ENCODE results near the gene OR2A25.
"Not testable (repeated sequence)": the region's sequence is repeated elsewhere in the genome, so short reads cannot be mapped to it uniquely, and the experiment has no call there.

OR2A25 gene, protein sequence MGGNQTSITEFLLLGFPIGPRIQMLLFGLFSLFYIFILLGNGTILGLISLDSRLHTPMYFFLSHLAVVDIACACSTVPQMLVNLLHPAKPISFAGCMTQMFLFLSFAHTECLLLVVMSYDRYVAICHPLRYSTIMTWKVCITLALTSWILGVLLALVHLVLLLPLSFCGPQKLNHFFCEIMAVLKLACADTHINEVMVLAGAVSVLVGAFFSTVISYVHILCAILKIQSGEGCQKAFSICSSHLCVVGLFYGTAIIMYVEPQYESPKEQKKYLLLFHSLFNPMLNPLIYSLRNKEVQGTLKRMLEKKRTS

DNA sequence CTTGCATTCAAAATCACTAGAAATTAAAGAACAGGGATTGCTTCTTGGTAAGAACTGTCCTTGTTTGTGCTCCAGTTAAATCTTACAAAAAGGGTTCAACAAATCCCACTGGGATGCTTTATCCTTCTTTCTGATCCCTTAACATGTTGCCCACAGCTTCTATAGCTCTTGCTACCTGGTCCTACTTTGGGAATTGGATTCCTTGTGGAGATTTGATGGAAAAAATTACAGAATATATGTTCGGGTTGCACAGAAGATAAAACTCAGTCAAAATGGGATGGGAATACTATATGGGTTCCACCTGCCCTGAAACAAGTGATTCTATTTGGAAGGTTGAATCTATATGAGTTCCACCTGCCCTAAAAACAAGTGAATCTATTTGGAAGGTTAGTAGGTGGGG, at the start of gene OR2A25:
OR2A25 (plus strand) TSS at position 301 of the 400 bp plus-strand sequence. CDS start 4,409 bp downstream, outside the sequence.
- DNase-seq, result no peak

DNA sequence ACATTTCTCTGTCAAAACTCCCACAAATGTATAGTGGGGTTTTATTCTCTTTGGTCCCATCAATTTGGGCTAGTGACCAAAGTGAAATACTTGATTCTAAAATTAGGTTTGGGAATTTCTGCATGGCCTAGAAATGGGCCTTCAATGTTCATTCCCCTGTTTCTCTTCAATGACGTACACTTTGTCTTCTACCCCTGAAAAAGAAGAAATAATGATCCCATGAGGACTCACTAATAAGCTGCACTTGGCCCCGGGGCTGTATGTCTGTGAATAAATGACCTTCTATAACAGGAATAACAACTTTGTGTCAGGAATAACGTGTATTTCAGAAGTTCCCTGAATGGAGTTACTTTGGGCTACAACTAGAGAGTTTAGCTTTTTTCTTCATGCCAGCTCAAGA, 49.3 kb upstream of the OR2A25 start:
- DNase-seq, result no peak

DNA sequence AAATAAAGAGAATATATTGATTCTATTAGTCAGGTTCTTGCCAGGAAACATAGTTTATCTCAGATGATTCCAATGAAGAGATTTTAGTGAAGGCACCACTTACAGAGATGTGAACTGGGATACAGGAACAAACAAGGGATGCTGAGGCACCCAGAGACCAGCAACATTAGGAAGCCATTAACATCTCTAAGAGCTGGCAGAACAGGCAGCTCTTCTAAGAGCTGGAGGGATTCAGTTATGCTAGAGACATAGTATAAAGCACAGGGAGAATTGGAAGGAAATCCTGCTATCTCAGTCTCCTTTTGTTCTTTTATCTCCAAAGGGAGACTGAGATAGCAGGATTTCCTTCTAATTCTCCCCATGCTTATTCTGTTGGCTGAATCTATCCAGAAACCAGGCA, 47.4 kb upstream of the OR2A25 start:
- no peak for DNase-seq

DNA sequence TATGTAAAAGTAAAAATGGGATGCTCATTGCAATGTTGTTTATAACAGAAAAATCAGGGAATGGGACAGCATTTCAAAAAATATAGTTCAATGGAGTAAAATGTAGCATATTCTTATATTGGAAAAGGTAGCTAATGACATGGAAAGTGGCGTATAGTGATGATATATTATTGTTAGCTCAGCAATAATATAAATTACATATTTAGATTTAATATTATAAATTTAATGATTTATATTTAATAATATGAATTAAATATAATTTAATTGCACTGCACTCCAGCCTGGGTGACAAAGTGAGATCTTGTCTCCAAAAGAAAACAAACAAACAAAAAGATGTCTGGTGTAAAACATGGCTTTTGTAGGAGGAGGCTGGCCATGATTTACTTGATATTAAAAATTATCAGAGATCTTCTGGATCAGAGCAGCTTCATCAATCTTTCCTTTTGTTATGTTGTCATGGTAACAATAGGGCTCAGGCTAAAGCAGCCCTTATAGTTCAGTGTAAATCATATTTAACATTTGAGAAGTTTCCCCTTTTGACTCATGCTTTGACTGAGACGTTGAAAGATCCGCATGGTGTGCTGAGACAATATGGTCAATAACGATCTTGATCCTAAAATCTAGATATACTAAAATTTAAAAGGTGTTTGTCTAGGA, 46.3 kb upstream of the OR2A25 start:
- no peak for DNase-seq

DNA sequence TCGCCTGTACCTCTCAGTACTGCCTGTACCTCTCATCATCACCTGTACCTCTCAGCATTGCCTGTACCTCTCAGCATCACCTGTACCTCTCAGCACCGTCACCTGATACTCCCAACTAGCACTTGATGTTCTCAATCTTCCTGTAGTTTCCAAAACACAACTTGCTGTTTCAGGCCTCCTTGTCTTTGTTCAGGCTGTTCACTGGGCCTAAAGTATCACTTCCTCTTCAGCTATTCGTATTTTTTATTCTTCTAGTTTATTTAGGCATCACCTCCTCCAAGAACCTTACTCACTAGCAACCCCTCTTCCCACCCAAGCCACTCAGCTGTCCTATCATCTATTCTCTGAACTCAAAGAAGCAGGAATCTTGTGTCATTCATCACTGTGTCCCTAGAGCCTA, 45.4 kb upstream of the OR2A25 start:
- no peak for DNase-seq

DNA sequence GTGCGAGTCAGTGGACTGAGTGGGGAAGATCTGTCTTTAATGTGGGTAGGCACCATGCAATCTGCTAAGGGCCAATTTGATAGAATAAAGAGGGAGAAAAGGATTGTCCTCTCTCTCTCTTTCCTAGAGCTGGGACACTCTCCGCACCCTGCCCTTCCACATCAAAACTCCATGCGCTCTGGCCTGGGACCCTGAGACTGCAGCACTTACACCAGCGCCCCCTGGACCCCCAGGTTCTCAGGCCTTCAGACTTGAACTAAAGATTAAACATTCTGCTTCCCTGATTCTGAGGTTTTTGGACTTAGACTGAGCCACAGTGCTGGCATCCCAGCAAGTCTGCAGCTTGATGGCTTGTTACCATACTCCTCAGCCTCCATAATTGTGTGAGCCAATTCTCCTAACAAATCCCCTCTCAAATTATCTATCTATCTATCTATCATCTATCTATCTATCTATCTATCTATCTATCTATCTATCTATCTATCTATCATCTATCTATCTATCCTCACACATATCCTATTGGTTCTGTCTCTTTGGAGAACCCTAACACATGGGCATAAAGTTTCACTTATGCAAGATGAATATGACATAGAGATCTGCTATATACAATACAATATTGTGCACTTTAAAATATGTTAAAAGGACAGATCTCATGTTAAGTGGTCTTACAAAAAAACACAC, 43.3 kb upstream of the OR2A25 start:
- no peak for DNase-seq

DNA sequence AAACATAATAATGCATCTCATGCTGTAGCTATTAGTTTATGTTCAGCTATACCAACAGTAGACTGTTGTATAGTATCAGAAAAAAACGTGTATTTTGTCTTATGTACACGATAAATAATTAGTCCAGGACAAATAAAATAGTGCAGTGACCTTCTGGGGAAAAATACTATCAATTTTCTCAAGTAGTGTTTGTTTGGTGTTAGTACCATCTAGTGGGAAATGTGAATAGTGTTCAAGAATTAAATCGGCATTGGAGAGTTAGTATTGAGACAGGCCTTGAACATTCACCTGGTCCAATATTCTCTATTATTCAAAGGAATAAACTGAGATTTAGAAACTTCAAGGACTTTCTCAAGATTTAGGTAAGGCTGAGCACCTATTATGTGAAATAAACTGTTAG, 42.5 kb upstream of the OR2A25 start:
- peak; percentile 32 for DNase-seq

DNA sequence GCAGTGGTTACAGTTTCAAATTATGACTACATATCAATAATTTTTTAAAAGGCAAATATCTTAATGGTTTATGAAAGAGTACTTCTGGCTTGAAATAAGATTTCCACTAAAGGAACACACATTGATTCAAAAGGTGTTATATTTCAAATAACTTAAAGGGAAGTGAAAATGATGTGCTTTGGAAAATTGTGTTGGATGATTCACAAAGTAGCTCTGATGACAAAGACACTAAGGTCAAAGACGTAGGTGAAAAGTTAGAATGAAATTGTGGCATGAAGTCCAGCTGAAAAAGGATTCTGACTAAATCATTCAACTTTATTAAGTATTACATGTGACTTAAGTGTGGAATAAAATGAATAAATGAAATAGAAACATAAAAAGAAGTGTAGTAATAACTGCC, 41.6 kb upstream of the OR2A25 start:
- DNase-seq, result peak; percentile 1

DNA sequence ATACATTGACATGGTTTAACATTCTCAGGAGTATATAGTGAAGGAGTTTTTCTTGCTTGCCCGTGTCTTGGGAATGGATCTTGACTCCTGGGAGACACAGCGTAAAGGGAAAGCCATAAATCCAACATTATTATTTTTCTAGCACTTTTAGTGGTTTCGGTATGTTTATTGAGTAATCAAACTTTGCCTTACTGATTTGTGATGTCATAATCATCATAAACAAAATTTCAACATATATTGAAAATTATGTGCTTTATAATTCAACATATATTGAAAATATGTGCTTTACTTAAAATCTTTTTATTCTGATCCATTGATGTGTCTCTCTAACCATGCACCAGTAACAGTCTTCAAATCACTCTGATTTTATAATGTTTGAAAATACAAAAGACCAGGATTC, 41.1 kb upstream of the OR2A25 start:
- DNase-seq, result no peak

DNA sequence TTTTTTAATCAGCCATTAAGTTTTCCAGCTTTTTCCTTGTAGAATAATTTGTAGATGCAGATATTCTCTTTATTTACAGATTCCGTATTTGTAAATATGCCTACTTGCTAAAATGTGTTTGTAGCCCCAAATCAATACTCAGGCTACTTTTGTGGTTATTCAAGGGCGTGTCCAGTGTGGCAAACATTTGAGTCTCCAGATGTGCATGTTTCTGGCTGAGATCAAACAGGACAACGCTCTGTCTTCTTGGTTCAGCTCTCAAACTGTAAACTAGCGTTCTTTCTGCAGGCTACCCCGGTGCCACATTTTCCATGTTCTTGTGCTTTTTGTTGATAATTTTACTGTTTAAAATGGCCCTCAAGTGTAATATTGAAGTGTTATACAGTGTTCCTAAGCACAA, 37.1 kb upstream of the OR2A25 start:
- DNase-seq, result no peak

DNA sequence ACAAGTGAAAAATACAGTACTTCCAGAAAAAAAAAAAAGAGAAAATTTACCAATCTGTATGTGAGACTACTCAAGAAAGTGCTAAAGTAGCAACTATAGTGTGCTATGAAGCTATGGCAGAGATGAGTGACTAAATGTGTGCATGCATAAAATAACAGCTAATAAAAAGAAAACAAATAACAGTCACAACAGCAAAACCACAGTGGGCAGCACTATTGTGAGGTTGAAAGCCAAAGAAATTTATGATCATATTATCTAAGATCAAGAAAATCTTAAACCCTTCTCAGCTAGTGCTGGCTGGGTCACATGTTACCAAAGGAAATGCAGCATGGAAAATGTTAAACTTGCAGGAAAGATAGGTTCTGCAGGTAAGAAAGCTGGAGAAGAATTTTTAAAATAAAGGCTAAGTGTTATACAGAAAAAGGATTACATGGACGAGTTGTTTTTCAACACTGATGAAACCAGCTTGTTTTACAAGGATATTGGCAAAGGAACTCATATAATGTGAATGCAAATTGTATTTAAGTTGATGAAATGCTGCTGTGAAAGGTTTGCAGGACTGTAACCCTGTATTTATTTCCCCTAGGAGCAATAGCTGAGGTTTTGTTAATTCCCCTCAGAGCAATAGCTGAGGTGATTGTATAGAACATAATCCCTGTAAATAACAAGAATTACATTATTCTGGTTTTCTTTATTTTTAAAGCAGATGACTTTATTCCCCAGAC, 36.5 kb upstream of the OR2A25 start:
- DNase-seq, result no peak

DNA sequence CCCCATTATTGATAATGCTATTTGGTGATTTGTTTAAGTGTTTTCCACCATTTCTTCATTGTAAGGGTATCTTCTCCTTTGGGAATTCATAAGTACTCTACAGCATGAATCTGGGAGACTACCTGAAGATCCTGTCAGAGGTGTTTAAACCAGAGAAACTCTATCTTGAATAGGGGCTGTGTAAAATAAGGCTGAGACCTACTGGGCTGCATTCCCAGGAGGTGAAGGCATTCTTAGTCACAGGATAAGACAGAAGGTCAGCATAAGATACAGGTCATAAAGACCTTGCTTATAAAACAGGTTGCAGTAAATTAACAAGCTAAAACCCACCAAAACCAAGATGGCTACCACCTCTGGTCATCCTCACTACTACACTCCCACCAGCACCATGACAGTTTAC, 34.2 kb upstream of the OR2A25 start:
- DNase-seq, result no peak

DNA sequence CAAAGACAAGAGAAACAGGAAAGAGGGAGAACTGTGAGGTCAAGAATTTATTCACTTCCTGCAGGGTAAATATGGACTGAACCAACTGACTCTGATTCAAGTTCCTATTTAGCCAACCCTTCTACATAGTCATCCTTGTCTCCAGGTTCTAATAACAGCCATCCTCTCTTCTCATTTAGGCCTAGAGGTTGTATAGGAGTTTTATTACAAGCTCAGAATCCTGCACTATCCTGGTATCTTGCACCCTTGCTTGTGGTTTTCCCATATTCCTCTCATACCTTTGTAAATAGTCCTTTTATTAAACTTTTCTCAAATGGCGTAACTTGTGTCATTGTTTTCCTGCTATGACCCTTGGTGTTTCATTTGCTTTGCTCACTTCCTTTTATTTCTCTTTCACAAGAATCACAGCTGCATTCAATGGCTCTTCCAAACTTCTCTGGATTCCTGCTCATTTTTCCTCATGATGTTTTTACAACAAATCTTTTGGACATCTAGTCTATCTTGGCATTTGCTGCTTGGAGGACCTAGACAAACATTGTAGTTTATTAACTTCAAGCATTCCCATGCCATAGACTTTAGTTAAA, 33.2 kb upstream of the OR2A25 start:
- DNase-seq, result no peak

DNA sequence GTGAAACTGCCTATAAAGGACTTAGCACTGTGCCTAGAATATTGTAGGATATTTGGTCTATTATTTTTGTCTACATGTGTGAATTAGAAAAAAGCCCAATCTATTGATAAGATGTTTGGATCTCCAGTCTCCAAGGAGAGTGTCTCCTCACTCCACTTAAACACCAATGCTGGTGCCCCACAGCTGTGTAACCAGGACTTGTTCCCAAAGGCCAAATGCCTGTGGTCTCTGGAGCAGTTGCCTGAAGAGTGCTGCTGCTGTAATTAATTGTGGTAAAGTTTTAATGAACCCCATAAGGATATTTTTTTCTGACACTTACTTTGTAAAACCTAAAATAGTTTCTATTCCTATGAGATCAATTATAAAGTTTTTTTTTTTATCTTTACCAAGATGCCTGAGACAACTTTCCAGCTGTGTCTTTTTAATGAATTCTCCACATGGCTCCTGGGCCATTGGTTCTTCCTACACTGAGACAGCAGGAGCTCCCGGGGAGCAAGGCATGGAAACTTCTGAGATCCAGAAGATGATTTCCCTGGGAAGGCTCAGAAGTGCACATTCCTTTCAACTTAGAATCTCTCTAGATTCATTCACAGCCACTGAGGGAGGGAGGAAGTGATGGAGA, 32.1 kb upstream of the OR2A25 start:
- DNase-seq, result no peak

DNA sequence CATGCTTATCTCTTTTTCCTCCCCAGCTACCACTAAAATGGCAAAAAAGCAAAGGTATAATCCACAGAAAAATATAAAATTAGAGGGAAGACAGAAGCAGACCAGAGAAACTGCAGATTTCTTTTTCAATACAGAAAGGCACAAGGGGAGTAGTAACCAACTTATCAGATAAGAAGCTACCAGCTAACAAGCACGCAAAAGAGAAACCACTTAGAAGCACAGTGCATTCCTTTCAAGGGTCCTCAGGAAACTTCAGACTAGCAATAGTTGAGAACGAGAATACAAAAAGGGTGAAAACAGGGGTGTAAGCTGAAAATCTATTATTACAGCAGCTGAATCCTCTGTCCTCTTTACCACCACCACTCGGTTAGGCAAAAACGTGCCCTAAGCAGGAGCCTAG, 30.7 kb upstream of the OR2A25 start:
- DNase-seq, result no peak

DNA sequence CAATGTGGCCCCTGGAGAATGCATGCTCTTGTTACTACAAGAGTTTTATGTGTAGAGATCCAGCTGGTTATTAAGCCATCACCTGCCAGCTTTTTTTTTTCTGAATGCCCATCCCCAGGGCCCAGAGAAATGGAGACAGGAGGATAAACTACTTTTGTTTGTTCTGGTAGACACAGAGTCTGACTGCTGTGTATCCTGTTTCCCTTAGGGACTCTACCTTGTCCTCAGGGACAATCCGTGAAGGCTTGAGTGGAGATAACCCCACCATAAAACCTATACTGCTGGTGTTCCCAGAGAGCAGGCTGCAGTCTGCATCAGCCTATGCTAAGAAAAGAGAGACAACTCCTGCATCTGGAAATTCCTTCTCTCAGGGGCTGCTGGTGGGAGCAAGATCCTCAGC, 21.0 kb upstream of the OR2A25 start, which contains the start of gene OR2A5:
OR2A5 (plus strand) TSS at position 301 of the 400 bp plus-strand sequence. CDS start 1,454 bp downstream, outside the sequence.
- no peak for DNase-seq

DNA sequence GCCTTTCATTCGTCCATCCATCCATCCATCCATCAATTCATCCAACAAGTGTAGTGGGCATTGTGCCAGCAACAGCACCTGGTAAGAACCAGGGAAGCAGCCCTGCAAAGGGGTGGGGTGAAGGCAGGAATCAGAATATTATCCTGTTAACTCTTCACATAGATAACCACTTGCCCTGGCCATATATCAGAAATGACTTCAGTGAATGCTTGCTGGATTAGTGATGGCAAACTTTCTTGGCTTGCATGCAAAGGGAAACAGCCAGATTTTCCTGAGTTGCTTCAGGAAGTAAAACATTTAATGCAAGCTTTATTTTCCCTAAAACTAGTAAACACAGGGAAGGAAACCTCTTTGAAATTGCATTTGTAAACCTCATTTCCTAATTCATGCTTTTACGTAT, 20.1 kb upstream of the OR2A25 start:
- DNase-seq, result no peak

DNA sequence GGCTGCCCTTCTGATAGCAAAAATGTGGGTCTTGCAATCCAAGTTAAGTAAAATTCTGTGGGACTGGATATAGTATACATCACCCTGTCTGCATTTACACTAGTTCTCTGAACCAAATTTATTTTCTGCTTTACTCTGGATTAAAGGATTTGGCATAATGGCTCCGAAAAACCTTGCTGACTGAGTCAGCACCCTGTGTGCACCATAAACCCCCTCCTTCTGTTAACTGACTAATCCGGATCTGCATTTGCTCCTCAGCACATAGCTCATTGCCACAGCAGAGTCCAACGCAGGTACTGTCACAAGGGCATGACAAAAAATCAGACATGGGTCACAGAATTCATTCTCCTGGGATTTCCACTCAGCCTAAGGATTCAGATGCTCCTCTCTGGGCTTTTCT, 19.5 kb upstream of the OR2A25 start:
- DNase-seq, result no peak

DNA sequence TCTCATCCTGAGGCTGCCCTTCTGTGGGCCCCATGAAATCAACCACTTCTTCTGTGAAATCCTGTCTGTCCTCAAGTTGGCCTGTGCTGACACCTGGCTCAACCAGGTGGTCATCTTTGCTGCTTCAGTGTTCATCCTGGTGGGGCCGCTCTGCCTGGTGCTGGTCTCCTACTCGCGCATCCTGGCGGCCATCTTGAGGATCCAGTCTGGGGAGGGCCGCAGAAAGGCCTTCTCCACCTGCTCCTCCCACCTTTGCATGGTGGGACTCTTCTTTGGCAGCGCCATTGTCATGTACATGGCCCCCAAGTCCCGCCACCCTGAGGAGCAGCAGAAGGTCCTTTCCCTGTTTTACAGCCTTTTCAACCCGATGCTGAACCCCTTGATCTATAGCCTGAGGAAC, 18.7 kb upstream of the OR2A25 start:
- not testable (repeated sequence) for DNase-seq

DNA sequence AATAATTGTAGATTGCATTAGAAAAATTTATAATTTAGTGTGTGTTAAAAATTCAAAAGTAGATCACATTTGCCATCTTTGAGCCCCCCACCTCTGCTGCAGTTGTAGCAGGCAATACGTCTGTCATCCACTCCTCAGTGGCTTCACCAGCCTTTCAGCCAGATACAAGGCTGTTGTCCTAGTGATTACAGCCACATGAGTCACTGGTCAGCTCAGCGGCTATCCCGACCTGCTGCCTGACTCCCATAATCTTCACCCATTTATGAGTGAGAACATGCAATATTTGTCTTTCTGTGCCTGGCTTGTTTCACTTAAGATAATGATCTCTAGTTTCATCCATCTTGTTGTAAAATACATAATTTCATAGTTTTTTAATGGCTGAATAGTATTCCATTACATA, 11.7 kb upstream of the OR2A25 start:
- peak; percentile 61 for DNase-seq

DNA sequence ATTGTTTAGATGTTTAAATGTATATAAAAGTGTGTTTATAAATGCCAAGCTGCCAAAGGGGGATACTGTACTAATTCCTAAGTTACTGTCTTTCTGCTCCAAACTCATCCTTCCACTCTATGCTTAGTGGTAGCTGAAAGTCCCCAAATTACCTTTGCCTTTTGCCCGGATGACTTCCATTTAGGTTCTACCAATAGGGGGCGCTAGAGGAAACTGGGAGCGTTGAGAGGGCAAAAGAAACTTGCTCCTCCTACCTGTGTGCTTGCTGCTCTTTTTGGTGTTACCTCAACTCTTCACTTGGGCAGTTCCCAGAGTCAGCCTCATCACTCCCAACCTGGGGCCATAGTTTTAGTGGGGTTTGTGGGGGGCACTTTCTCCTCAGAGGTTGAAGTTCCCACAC, 5.9 kb upstream of the OR2A25 start:
- DNase-seq, result no peak

DNA sequence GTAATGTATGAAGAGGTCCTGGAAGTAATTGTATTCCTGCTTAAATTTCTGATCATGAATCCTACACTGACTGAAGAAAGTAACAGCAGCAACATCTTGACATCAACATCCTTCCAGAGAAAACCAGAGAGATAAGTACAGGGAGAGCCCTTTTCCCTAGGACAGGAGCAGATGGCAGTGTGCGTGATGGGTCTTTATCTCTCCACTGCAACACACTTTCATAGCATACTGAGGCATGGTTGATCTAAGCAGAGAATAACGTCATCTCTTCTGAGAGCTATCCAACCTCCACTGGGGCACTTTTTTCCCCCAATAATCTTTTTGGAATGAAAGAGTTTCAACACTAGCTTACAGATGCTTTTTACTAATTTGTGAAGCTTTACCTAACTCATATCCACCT, 342 bp downstream of the OR2A25 start:
- DNase-seq, result no peak

DNA sequence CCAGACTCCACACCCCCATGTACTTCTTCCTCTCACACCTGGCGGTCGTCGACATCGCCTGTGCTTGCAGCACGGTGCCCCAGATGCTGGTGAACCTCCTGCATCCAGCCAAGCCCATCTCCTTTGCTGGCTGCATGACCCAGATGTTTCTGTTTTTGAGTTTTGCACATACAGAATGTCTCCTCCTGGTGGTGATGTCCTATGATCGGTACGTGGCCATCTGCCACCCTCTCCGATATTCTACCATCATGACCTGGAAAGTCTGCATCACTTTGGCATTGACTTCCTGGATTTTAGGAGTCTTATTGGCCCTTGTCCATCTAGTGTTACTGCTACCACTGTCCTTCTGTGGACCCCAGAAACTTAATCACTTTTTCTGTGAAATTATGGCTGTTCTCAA, 4.8 kb downstream of the OR2A25 start:
- DNase-seq, result no peak

Data from kidney glomerular epithelial cell (primary cell).